GM12878 (cell line): ENCODE results near the gene PHB1.

ENCODE experiments used
- CTCF ChIP-seq, 3 experiments: IDR thresholded peaks in 2 of 3; conservative IDR thresholded peaks in 1 of 3; 2 replicates each; pipeline ENCODE4 v1.5.1; 2011; ENCODE audit warnings: low read depth in 3 of 3, low read length in 3 of 3, mild to moderate bottlenecking in 3 of 3, control low read depth in 2 of 3, moderate library complexity in 2 of 3, inconsistent platforms in 1 of 3, mixed read lengths in 1 of 3; ENCODE audit not compliant: control insufficient read depth in 2 of 3, insufficient read depth in 1 of 3; ENCODE audit errors: extremely low read depth in 1 of 3
- EGR1 ChIP-seq, 2 experiments: IDR thresholded peaks; 1 replicate in 1 of 2; 2 replicates in 1 of 2; pipeline ENCODE4 v1.6.1; 2011 to 2012; ENCODE audit warnings: low read depth in 2 of 2, low read length in 2 of 2, borderline replicate concordance in 1 of 2, mild to moderate bottlenecking in 1 of 2, moderate library complexity in 1 of 2
- FOS ChIP-seq: IDR thresholded peaks from 3 replicates; pipeline ENCODE4 v1.6.1; 2011; ENCODE audit warnings: borderline replicate concordance; ENCODE audit not compliant: insufficient read length; ENCODE audit errors: extremely low read depth
- REST ChIP-seq: IDR thresholded peaks from 2 replicates; pipeline ENCODE4 v1.6.1; 2012; ENCODE audit warnings: mild to moderate bottlenecking, low read depth, low read length
- SRF ChIP-seq, 2 experiments: IDR thresholded peaks; 2 replicates each; pipeline ENCODE4 v1.6.1; 2011; ENCODE audit warnings: low read depth in 2 of 2, low read length in 2 of 2, mild to moderate bottlenecking in 1 of 2, moderate library complexity in 1 of 2
- SUPT20H ChIP-seq: IDR thresholded peaks from 2 replicates; pipeline ENCODE4 v1.6.1; 2011; ENCODE audit warnings: low read depth, mild to moderate bottlenecking, low read length, moderate library complexity, borderline replicate concordance; ENCODE audit not compliant: control insufficient read depth
- TAF1 ChIP-seq: IDR thresholded peaks from 2 replicates; pipeline ENCODE4 v1.6.1; 2011; ENCODE audit warnings: mild to moderate bottlenecking, low read depth, low read length, borderline replicate concordance
- TCF7 ChIP-seq: IDR thresholded peaks from 2 replicates; pipeline ENCODE4 v1.6.1; 2014; ENCODE audit warnings: antibody characterized with exemption, borderline replicate concordance
- ZSCAN29 ChIP-seq: fragments of 450-650 bp; IDR thresholded peaks from 2 replicates; pipeline ENCODE4 v1.6.1; 2017; ENCODE audit warnings: mild to moderate bottlenecking, moderate library complexity
- TF ChIP-seq, protein P1 (sequence below): IDR thresholded peaks from 2 replicates; pipeline ENCODE4 v1.6.1; 2012; ENCODE audit warnings: low read depth, low read length, improper control_type of control experiment

DNA sequence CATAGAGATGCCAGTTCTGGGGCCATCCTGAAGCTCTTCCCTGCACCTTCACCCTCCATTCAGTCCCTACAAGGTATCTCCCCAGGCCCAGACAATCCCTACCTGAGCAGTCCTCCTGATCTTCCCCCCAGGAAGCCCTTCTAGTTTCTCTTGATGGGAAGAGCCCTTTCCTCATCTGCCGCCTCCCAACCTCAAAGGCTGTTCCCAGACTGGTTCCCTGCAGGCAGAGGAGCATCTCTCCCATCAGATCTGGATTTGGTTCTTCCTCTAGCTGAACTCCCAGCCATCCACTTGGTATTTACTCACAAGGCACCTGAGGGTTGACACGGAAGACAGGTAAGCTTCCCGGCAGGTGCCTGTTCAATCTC, 24.6 kb upstream of the PHB1 start:
- TF ChIP-seq CTCF (IDR thresholded peaks at IDR 0.05 in 2 of 3, conservative IDR thresholded peaks at IDR 0.05 in 1 of 3; ENCODE audit: control insufficient read depth in 2 of 3, extremely low read depth in 1 of 3, insufficient read depth in 1 of 3, low read depth in 3 of 3, low read length in 3 of 3), result no peak
- no peak for TF ChIP-seq SUPT20H
- no peak for TF ChIP-seq TAF1
- TF ChIP-seq FOS, result no peak
- TF ChIP-seq, protein P1, sequence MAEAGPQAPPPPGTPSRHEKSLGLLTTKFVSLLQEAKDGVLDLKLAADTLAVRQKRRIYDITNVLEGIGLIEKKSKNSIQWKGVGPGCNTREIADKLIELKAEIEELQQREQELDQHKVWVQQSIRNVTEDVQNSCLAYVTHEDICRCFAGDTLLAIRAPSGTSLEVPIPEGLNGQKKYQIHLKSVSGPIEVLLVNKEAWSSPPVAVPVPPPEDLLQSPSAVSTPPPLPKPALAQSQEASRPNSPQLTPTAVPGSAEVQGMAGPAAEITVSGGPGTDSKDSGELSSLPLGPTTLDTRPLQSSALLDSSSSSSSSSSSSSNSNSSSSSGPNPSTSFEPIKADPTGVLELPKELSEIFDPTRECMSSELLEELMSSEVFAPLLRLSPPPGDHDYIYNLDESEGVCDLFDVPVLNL, result no peak
- no peak for TF ChIP-seq ZSCAN29
- TF ChIP-seq REST, result no peak
- no peak for TF ChIP-seq EGR1 (IDR thresholded peaks at IDR 0.05; ENCODE audit: borderline replicate concordance in 1 of 2, low read depth in 2 of 2, low read length in 2 of 2)
- no peak for TF ChIP-seq TCF7
- TF ChIP-seq SRF (IDR thresholded peaks at IDR 0.05; ENCODE audit: low read depth in 2 of 2, low read length in 2 of 2), result no peak
